ENCODE measurements around the gene C1orf167.

The C1orf167 gene

DNA sequence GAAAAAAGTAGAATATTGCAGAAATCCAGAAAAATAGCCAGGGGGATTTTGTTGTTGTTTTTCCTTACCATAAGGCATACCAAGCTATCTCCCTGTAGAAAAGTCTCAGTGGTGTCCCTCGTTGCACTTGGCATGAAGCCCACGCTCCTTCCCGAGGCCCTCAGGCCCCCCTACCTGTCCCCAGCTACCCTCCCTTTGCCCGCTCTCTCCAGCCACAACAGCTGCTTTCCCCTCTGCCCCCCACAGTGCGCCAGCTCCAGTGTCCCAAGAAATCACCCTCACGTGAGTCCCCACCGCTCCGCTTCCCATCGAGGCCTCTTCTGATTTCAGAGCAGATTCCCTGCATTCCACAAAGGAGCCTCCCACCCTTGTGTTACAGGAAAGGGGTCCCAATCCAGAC, 17.7 kb upstream of the C1orf167 start:
- Histone ChIP-seq H3K4me1 (no peaks in the 10 kb centered on the region), H3K27ac (no peak overlapping the region), H3K36me3 (ENCODE audit: control insufficient read depth, insufficient read depth, low read length) (no peaks in the 10 kb centered on the region), H3K9me3 (ENCODE audit: control insufficient read depth, low read length) (no peaks in the 10 kb centered on the region), H2AFZ (no peak overlapping the region), H3K79me2 (no peaks in the 10 kb centered on the region), H3K27me3 (ENCODE audit: control insufficient read depth, insufficient read depth, low read length) (no peaks in the 10 kb centered on the region), H3K4me2 (ENCODE audit: low read length) (no peak overlapping the region), H3K9ac (no peak overlapping the region), H3K4me3 (ENCODE audit: low read depth, low read length) (no peak overlapping the region)
- TF ChIP-seq, protein P1, sequence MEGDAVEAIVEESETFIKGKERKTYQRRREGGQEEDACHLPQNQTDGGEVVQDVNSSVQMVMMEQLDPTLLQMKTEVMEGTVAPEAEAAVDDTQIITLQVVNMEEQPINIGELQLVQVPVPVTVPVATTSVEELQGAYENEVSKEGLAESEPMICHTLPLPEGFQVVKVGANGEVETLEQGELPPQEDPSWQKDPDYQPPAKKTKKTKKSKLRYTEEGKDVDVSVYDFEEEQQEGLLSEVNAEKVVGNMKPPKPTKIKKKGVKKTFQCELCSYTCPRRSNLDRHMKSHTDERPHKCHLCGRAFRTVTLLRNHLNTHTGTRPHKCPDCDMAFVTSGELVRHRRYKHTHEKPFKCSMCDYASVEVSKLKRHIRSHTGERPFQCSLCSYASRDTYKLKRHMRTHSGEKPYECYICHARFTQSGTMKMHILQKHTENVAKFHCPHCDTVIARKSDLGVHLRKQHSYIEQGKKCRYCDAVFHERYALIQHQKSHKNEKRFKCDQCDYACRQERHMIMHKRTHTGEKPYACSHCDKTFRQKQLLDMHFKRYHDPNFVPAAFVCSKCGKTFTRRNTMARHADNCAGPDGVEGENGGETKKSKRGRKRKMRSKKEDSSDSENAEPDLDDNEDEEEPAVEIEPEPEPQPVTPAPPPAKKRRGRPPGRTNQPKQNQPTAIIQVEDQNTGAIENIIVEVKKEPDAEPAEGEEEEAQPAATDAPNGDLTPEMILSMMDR (IDR thresholded peaks at IDR 0.05), result no peak

GRCh38 chr1:11746092-11746491, 15.9 kb upstream of the C1orf167 start:
- Histone ChIP-seq H3K4me1 (no peaks in the 10 kb centered on the region), H3K9me3 (ENCODE audit: control insufficient read depth, low read length) (no peaks in the 10 kb centered on the region), H2AFZ (no peak overlapping the region), H3K9ac (no peak overlapping the region), H3K4me2 (ENCODE audit: low read length) (no peak overlapping the region), H3K36me3 (ENCODE audit: control insufficient read depth, insufficient read depth, low read length) (no peaks in the 10 kb centered on the region), H3K4me3 (ENCODE audit: low read depth, low read length) (no peak overlapping the region), H3K27me3 (ENCODE audit: control insufficient read depth, insufficient read depth, low read length) (no peaks in the 10 kb centered on the region), H3K27ac (no peak overlapping the region), H3K79me2 (no peaks in the 10 kb centered on the region)
- TF ChIP-seq, protein P1 (IDR thresholded peaks at IDR 0.05), result no peak

GRCh38 chr1:11746795-11747487, 15.1 kb upstream of the C1orf167 start:
- no peaks in the 10 kb centered on the region for H3K36me3 ChIP-seq (ENCODE audit: control insufficient read depth, insufficient read depth, low read length)

DNA sequence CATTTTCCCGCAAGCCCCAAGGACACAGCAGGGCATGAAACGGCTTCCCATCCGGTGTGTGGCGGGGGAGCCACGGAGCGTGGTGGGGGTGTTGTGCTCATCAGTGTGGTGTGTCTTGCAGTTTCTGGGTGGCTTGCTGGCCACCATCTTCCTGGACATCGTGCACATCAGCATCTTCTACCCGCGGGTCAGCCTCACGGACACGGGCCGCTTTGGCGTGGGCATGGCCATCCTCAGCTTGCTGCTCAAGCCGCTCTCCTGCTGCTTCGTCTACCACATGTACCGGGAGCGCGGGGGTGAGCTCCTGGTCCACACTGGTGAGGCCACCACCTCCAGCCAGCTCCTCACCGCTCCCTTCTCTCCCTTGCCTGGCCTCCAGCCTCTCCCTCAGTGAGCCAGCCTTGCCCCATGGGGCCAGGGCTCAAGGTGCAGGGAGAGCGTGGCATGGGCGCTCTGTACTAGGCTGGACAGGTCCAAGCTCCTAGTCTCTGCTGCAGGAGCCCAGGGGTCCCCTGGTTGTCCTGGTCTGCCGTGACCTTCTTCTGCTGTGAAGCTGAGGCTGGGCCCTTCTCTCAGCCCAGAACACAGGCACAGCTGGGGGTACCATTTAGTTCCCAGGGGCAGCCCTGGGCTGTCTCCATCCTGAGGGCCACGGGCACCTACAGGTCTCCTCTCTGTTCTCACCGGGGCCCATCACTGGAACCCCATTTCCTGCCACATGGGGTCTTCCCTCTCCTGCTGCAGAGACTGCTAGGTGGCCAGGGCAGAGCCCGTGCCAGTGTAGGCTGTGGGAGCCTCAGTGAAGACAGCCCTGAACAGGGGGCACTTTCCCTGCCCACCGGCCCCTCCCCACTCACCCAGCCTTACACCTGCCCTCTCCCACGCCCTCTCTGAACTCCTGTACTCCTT, 13.4 kb upstream of the C1orf167 start:
- H3K4me1 ChIP-seq, result no peaks in the 10 kb centered on the region
- no peaks in the 10 kb centered on the region for H3K27me3 ChIP-seq (ENCODE audit: control insufficient read depth, insufficient read depth, low read length)
- H2AFZ ChIP-seq, result no peak overlapping the region
- H3K79me2 ChIP-seq, result no peaks in the 10 kb centered on the region
- no peaks in the 10 kb centered on the region for H3K9me3 ChIP-seq (ENCODE audit: control insufficient read depth, low read length)
- TF ChIP-seq, protein P1 (IDR thresholded peaks at IDR 0.05), result no peak
- no peak overlapping the region for H3K9ac ChIP-seq
- no peak overlapping the region for H3K27ac ChIP-seq
- H3K4me2 ChIP-seq (ENCODE audit: low read length), result no peak overlapping the region
- H3K4me3 ChIP-seq (ENCODE audit: low read depth, low read length), result no peak overlapping the region
- H3K36me3 ChIP-seq (ENCODE audit: control insufficient read depth, insufficient read depth, low read length), result no peaks in the 10 kb centered on the region

More at GRCh38 chr1:11746795-11747487, 15.1 kb upstream of the C1orf167 start:
- no peaks in the 10 kb centered on the region for H3K27me3 ChIP-seq (ENCODE audit: control insufficient read depth, insufficient read depth, low read length)
- no peak overlapping the region for H2AFZ ChIP-seq
- no peak overlapping the region for H3K4me2 ChIP-seq (ENCODE audit: low read length)
- no peaks in the 10 kb centered on the region for H3K9me3 ChIP-seq (ENCODE audit: control insufficient read depth, low read length)
- no peak overlapping the region for H3K9ac ChIP-seq
- H3K4me3 ChIP-seq (ENCODE audit: low read depth, low read length), result no peak overlapping the region
- no peaks in the 10 kb centered on the region for H3K4me1 ChIP-seq
- TF ChIP-seq, protein P1 (IDR thresholded peaks at IDR 0.05), result no peak
- H3K79me2 ChIP-seq, result no peaks in the 10 kb centered on the region
- no peak overlapping the region for H3K27ac ChIP-seq

All from parathyroid adenoma (tissue), 2 donors.